ENCODE measurements around the gene CDH6.

- no peak for TF ChIP-seq REPIN1 (CRISPR knock-in tag; IDR thresholded peaks at IDR 0.05; ENCODE audit: borderline replicate concordance, low read depth)
- TF ChIP-seq CTCF (CRISPR knock-in tag; IDR thresholded peaks at IDR 0.05): no peak
- no peak for TF ChIP-seq TBX3 (IDR thresholded peaks at IDR 0.05; ENCODE audit: borderline replicate concordance)
- no peak for TF ChIP-seq ZBTB44 (CRISPR knock-in tag; IDR thresholded peaks at IDR 0.05)
These were observed 49.1 kb upstream of the CDH6 start for GRCh38 chr5:31144364-31144763.
